ENCODE results near the gene SLC13A5.
"Not testable (repeated sequence)": the region's sequence is repeated elsewhere in the genome, so short reads cannot be mapped to it uniquely, and the experiment has no call there.

The SLC13A5 gene

DNA sequence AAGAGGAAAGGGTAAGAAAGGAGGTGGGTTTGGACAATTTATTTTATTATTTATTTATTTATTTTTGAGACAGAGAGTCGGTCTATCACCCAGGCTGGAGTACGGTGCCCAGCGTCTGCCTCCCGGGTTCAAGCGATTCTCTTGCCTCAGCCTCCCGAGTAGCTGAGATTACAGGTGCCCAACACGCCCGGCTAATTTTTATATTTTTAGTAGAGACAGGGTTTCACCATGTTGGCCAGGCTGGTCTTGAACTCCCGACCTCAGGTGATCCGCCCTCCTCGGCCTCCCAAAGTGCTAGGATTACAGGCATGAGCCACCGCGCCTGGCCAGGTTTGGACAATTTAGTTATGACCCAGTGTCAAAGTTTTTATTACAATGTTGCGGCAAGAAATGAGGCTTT is 50.0 kb downstream of the SLC13A5 start:
- not testable (repeated sequence) for DNase-seq (ENCODE audit: low read depth, low spot score)

GRCh38 chr17:6661464-6661848 is 51.7 kb downstream of the SLC13A5 start:
- DNase-seq (ENCODE audit: low read depth, low spot score) = no peak

- DNase-seq (ENCODE audit: low read depth, low spot score) = no peak
These were observed 52.2 kb downstream of the SLC13A5 start for GRCh38 chr17:6660805-6661463.

DNA sequence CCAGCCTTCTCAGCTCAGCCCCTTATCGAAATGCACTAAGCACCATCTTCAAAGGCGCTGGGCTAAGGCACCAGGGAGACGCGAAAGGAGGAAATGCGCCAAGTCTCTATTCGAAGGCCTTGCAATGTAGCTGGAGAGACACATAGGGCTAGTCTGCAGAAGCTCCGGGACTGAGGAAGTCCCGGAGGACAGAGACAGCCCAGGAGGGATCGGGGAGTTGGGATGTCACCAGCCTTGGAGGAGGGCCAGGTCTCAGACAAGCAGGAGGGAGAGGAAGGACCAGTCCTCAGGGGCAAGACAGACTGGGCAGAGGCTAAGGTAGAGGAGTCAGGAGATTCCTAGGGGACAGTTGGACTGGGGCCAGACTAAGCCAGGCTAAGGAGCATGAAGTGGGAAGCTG is 53.1 kb downstream of the SLC13A5 start:
- DNase-seq (ENCODE audit: low read depth, low spot score) = no peak

DNA sequence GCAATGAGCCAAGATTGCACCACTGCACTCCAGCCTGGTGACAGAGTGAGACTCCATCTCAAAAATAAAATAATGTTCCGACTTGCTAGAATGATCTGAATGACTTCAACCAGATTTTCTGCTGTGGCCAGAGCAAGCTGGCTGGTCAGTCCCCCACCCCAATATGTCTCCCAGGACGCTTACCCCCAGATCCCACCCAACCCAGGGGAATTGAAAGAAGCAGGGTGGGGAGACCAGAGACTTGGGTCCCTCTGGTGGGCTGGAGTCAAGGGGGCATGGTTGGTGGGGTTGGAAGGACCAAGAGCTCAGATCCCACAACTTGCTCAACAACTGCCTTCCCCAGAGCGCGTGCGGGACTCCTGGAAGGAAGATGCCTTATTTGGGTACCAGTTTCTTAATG is 54.8 kb downstream of the SLC13A5 start:
- DNase-seq (ENCODE audit: low read depth, low spot score) = not testable (repeated sequence)

DNA sequence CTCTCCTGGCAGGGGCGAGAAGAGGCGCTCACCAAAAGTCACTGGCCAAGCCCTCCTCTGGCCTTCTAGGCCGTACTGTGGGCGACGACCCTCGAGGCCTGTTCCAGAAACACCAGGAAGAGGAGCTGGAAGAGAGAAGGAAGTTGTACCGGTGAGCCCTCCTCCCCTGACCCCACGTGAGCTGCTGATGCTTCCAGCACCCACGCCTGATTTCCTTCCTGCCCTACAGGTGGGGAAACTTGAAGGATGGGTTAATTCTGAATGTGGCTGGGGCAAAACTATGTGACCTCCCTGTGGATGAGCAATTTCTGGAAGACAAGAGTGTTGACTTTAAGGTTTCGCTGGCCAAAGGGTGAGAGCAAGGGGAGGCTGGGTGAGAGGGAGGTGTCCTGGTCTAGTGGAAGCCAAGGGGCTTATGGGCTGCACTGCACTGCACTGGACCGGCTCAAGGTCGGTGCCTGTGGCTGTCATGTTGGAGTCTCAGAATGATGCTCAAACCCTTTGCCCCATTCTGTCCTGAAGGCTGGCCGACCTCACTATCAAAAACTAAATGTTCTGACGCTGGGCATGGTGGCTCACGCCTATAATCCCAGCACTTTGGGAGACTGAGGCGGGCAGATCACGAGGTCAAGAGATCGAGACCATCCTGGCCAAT is 55.4 kb downstream of the SLC13A5 start:
- no peak for DNase-seq (ENCODE audit: low read depth, low spot score)

DNA sequence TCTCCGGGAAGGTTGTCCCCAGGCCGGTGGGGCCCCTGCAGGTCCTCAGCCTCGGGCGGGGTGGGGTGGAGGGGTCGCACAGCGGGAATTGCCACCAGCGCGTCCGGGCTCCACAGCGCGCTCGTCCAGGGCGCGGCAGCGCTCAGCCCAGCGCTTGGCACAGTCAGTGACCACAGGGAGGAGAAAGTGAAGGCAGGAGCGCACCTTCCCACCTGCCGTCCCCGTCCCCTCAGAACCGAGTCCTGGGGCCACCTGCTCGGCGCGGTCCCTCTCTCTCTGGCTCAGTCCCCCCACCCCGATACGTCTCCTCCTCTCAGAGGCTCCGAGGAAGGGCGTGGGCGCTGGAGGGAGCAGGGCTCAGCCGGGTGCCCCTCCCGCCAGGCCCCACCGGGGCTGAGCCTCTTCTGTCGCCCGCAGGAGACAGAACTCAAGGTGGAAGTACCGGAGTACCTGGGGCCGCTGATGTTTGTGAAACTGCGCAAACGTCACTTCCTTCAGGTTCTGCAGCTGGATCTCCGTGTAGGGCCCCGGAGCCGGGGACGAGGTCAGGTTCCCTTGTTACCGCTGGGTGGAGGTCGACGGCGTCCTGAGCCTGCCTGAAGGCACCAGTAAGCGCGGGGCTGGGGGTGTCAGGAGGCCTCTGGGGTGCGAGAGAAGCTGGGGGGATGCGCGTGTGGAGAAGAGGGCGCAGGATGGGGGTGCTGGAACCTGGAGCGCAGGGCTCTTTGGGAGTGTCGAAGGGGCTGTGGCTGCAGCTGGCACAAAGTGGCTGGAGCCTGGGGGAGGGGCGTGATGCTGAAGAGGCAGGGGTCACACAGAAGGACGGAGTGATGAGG is 56.2 kb downstream of the SLC13A5 start:
- peak; percentile 46 for DNase-seq (ENCODE audit: low read depth, low spot score)

DNA sequence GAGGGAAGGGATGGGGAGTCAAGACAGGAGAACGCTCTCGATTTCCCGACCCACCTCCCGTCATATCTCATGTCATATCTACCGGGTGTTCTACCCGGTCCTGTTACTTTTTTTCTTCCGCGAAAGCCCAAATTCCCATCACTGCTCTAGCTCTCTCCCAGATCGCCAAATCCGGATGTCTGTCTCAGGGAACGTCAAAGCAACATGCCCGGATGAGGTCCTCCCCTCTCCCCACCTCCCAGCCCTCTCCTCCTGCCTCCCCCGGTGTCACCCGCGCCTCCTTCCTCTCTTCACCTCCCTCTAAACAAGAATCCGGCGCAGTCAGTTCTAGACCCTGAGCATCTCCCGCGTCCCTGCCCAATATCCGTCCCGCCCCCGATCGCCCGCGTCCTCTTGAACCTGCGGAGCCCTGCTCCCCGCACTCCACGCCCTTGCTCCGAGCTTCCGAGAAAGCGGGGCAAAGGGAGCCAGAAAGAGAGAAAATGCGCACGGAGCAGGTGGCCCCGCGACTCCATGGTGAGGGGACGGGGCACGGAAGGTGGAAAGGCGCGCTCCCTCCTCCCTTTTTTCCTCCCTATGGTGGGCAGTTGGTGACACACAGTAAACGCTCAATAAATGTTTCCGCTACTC is 57.3 kb downstream of the SLC13A5 start:
- DNase-seq (ENCODE audit: low read depth, low spot score) = not testable (repeated sequence)

DNA sequence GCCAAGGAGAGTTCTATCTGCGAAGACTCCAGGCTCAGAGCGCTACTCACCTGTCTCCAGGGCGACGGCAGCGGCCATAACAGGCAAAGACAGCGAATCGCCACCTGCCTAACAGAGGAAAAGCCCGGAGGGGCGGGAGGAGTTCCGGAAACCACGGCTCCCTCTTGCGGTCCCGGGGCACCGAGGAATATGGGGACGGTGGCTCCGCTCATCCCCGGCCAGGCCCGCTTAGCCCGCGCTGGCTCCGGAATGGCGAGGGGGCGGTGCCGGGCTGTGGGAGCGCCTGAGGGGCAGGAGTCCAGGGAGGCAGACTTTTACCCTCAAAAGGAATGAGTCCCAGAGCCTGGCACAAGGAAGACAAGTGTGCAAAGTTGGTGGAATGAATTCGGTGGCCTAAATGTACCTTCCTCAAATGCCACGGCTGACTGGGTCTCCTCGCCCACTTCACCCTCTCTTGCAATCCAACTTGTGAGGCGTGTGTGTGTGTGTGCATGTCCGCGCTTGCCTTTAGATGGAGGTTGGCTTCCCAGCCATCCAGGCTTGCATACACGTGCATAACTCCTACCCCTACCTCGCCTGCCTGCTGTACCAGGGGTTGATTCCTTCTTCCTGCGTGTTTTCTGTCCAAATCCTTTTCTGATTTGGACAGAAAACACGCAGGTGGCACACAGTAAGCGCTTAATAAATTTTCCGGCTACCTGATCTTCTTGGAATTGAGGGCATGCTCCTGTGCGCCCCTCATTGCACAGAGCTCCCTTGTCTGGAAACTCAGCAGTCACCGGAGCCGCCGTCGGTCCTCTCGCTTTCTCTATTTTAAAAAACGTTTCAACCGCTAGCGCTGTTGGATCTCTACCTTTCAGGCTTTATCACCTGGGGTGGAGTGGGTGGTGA is 58.1 kb downstream of the SLC13A5 start:
- DNase-seq (ENCODE audit: low read depth, low spot score) = peak; percentile 82

- peak; percentile 49 for DNase-seq (ENCODE audit: low read depth, low spot score)
These were observed 61.2 kb downstream of the SLC13A5 start for GRCh38 chr17:6651919-6652452.

- DNase-seq (ENCODE audit: low read depth, low spot score) = peak; percentile 98
These were observed 61.7 kb downstream of the SLC13A5 start, which contains the start of the genes C17orf100 and MED31 for GRCh38 chr17:6651354-6651918. C17orf100 (plus strand) TSS chr17:6651762; CDS start chr17:6651914, 152 bp downstream. MED31 (minus strand) TSS chr17:6651605; CDS start chr17:6651528, 77 bp downstream.

DNA sequence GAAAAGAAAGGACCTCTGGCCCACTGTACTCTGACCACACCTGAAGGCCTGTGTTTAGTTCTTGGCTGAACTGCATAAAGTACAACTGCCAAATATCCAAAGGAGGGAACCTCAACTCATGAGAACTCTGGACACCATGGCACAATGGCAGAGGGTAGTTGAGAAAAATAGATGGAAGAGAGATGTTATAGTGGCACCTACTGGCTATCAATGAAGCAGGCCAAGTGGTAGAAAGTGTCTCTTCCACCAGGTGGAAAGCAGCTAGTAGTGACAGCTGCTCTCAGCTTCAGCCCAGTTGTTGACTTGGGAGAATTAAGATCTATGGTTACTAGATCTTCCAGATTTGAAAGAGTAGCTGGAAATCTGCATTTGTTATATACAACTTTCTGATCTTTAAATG is 65.0 kb downstream of the SLC13A5 start:
- no peak for DNase-seq (ENCODE audit: low read depth, low spot score)

DNA sequence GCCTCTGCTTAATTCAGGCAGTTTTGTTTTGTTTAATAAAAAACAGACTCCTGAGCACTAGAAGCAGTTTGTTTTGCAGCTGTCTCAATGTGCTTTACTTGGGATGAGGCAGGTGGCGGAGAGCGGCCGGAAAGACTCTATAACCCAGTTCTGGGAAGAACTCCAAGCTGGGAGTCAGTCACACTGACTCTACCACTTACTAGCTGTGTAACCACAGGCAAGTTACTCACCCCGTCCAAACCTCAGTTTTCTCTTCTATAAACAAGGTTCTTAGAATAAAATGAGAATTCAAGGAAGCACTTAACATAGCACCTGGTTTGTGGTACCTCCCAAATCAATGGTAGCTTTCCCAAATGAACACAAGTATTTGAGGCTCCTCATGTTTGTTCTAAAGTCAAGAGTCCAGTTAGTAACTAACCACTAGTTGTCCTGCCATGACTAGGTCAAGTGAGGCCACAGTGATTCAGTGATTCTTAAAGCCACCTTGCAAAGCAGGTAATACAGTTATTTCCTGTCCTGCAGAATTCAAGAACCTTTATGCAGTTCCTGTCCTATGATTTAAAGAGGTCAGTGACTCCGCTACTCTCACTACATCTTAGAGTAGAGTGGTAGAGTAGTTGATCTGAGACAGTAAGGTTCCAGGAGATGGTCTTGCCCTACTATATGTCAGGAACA is 69.6 kb downstream of the SLC13A5 start:
- no peak for DNase-seq (ENCODE audit: low read depth, low spot score)

GRCh38 chr17:6642592-6642991 is 70.6 kb downstream of the SLC13A5 start:
- no peak for DNase-seq (ENCODE audit: low read depth, low spot score)

DNA sequence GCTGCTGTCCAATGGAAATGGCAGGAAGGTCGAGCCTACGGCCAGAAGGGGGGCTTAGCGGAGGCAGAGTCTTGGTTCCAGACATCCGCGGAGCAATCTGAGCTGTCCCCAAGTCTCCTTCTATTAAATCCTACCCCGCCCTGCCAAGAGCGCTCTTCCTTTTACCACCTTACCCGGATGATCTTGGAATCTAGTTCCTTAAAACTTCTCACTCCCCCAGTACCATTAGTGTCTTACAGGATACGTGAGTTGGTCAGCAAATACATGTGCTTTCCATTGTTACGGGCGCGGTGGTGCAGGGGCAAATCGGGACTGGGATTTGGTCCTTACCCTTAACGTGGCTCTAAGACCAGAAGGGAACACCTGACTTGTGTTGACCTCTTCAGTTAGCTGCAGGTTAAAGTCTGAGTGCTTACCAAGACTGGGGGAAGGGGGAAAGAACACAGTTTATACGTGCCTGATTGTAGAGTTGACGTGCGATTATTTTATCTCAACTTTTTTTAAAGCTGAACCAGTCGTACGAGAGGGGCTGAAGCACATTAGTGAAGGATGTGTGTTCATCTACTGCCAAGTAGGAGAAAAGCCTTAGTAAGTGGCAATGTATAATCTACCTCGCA is 71.8 kb downstream of the SLC13A5 start:
- no peak for DNase-seq (ENCODE audit: low read depth, low spot score)

DNA sequence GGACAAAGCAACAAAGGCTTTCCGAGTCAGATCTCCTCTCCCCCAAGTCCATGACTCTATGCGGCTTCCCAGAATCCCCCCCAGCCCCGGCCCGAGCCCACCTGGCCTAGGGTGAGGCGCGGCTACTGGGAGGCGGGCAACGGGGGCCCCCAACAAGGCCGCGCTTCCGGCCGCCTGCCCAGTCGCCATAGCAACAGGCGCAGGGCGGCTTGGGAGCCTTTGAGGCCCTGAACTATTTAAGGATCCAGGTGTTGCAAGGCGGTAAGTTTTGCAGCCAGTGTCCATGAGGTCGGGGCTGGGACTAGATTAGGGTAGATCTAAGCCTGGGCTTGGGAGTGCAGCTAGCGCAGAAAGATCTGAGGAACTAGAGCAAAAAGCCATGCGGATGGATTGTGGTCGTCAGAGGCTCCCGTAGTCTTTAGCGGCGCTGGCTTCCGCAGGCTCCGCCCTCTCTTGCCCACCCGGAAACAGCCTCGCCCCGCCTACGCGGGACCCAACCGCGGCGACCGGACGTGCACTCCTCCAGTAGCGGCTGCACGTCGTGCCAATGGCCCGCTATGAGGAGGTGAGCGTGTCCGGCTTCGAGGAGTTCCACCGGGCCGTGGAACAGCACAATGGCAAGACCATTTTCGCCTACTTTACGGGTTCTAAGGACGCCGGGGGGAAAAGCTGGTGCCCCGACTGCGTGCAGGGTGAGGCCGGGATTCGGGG is 72.5 kb downstream of the SLC13A5 start, which contains the start of the genes KIAA0753 and TXNDC17:
Gene KIAA0753 (minus strand): TSS at position 176 of the 711 bp plus-strand sequence. CDS start 5,608 bp downstream, outside the sequence.
Gene TXNDC17 (plus strand): TSS at position 525 of the 711 bp plus-strand sequence. CDS start 23 bp downstream, at position 548.
- peak; percentile 96 for DNase-seq (ENCODE audit: low read depth, low spot score)

DNA sequence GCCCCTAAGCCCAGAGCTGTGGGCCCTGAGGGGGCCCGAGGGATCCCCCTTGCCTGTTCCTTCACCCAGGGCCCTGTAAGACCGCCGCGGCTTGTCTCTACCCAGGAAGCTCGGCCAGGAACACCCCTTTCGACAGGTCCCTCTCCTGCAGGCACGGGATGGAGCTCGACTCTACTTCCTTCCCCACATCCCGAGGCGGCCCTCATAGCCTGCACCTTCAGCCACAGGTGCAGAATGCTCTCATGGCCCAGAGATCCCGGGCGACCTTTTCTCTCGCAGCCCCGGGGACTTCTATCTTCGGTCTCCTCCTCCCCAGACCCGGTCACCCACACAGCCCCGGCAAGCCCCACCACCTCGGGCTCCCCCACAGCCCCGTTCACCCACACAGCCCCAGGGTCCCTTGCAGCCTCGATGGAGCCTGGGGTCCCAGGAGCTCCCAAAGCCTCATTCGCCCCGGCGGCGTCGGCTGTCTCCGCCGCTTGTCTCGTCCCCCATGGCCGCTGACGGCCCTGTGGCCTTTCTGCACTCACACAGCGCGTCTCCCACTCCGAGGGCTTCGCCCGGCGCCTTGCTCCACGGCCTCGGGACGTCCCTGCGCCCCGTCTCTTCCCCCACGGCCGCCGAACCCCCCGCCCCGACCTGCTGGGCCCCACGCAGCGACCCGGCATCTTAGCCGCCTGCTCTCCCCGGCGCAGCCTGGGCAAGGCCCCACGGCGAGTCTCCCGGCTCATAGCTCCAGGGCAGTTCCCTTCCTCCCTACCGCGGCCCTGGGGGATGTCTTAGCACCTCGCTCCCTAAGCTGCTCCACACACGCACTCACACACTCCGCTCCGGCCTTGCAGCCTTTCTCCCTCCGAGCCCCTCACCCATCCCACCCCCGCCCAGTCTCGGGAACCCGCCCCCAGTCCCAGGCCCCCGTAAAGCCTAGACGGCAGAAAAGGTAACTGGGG is 73.3 kb downstream of the SLC13A5 start:
- DNase-seq (ENCODE audit: low read depth, low spot score) = peak; percentile 18

Data from ELF-1 (cell line).